ENCODE data around the gene PDE7B. TPM values are rescaled to one million over a fixed set of nuclear protein-coding genes. Genes with fewer than 3 reads are reported as not detected.
A peak's percentile ranks its signal among the peaks of the same experiment; 100 is the strongest.

Gene PDE7B
- total RNA-seq, 1 donor from 2014 or later, result 18.7 TPM

GRCh38 chr6:135950669-135951068 is 99.2 kb downstream of the PDE7B start:
- DNase-seq (ENCODE audit: missing footprints), result no peak
- intact Hi-C loops (cut with DNase I), result no loop called here
- ATAC-seq, result no peak

- no peak for ATAC-seq
- intact Hi-C loops (cut with DNase I), result no loop called here
Measured at GRCh38 chr6:135951169-135951568, 99.7 kb downstream of the PDE7B start.

GRCh38 chr6:135953818-135954217 is 102.3 kb downstream of the PDE7B start:
- ATAC-seq, result no peak
- DNase-seq (ENCODE audit: missing footprints), result no peak
- intact Hi-C loops (cut with DNase I), result no loop called here

More at GRCh38 chr6:135951169-135951568, 99.7 kb downstream of the PDE7B start:
- no peak for DNase-seq (ENCODE audit: missing footprints)

GRCh38 chr6:135955099-135955498 is 103.6 kb downstream of the PDE7B start:
- no peak for ATAC-seq
- DNase-seq (ENCODE audit: missing footprints), result no peak
- intact Hi-C loops (cut with DNase I), result no loop called here

GRCh38 chr6:135962731-135963130 is 111.2 kb downstream of the PDE7B start:
- intact Hi-C loops (cut with DNase I), result no loop called here
- ATAC-seq (no peak), DNase-seq (ENCODE audit: missing footprints) (no peak)

GRCh38 chr6:135970750-135971149 is 119.2 kb downstream of the PDE7B start:
- ATAC-seq (no peak), DNase-seq (ENCODE audit: missing footprints) (no peak)

GRCh38 chr6:135971351-135971750 is 119.8 kb downstream of the PDE7B start:
- no peak for ATAC-seq
- DNase-seq (ENCODE audit: missing footprints), result no peak
- intact Hi-C loops (cut with DNase I), result no loop called here

More at GRCh38 chr6:135970750-135971149, 119.2 kb downstream of the PDE7B start:
- intact Hi-C loops (cut with DNase I), result no loop called here

- ATAC-seq (no peak), DNase-seq (ENCODE audit: missing footprints) (no peak)
- intact Hi-C loops (cut with DNase I), result no loop called here
Measured at GRCh38 chr6:135972150-135972549, 120.6 kb downstream of the PDE7B start.

GRCh38 chr6:135972586-135972985 is 121.1 kb downstream of the PDE7B start:
- no peak for DNase-seq (ENCODE audit: missing footprints)
- no peak for ATAC-seq
- intact Hi-C loops (cut with DNase I), result no loop called here

GRCh38 chr6:135974426-135974825 is 122.9 kb downstream of the PDE7B start:
- ATAC-seq, result no peak
- intact Hi-C loops (cut with DNase I), result no loop called here

GRCh38 chr6:135976585-135976984 is 125.1 kb downstream of the PDE7B start:
- DNase-seq (ENCODE audit: missing footprints), result no peak
- intact Hi-C loops (cut with DNase I), result no loop called here
- no peak for ATAC-seq

More at GRCh38 chr6:135974426-135974825, 122.9 kb downstream of the PDE7B start:
- no peak for DNase-seq (ENCODE audit: missing footprints)

GRCh38 chr6:135983093-135983492 is 131.6 kb downstream of the PDE7B start:
- intact Hi-C loops (cut with DNase I), result no loop called here
- ATAC-seq, result no peak
- no peak for DNase-seq (ENCODE audit: missing footprints)

- DNase-seq (ENCODE audit: missing footprints) (no peak), ATAC-seq (no peak)
Measured at GRCh38 chr6:135983718-135984343, 132.3 kb downstream of the PDE7B start.

GRCh38 chr6:135985471-135985870 is 134.0 kb downstream of the PDE7B start:
- DNase-seq (ENCODE audit: missing footprints) (no peak), ATAC-seq (no peak)
- intact Hi-C loops (cut with DNase I), result no loop called here

More at GRCh38 chr6:135983718-135984343, 132.3 kb downstream of the PDE7B start:
- intact Hi-C loops (cut with DNase I), result no loop called here

GRCh38 chr6:135987226-135987625 is 135.7 kb downstream of the PDE7B start:
- DNase-seq (ENCODE audit: missing footprints) (no peak), ATAC-seq (no peak)
- intact Hi-C loops (cut with DNase I), result no loop called here

- no peak for DNase-seq (ENCODE audit: missing footprints)
- no peak for ATAC-seq
- intact Hi-C loops (cut with DNase I), result no loop called here
Measured at GRCh38 chr6:135990439-135990838, 138.9 kb downstream of the PDE7B start.

GRCh38 chr6:135990855-135991464 is 139.5 kb downstream of the PDE7B start:
- no peak for DNase-seq (ENCODE audit: missing footprints)
- intact Hi-C loops (cut with DNase I), result no loop called here
- ATAC-seq, result no peak

- no peak for ATAC-seq
- intact Hi-C loops (cut with DNase I), result no loop called here
- no peak for DNase-seq (ENCODE audit: missing footprints)
Measured at GRCh38 chr6:135992739-135993138, 141.2 kb downstream of the PDE7B start.

GRCh38 chr6:135993361-135993760 is 141.9 kb downstream of the PDE7B start:
- intact Hi-C loops (cut with DNase I), result no loop called here
- DNase-seq (ENCODE audit: missing footprints) (no peak), ATAC-seq (no peak)

GRCh38 chr6:135994857-135995544 is 143.5 kb downstream of the PDE7B start:
- ATAC-seq (peak; percentile 16), DNase-seq (ENCODE audit: missing footprints) (no peak)
- intact Hi-C loops (cut with DNase I), result no loop called here

Measured in Right ventricle myocardium inferior (tissue), 1 donor.